Measurements from ENCODE around the gene TENM4. TPM values are rescaled to one million over a fixed set of nuclear protein-coding genes. Genes with fewer than 3 reads are reported as not detected.
A peak's percentile ranks its signal among the peaks of the same experiment; 100 is the strongest.

TENM4 gene
- total and polyA plus RNA-seq, 4 donors, result 24.8 to 70.5 (median 38.1) TPM

- H3K36me3 ChIP-seq (ENCODE audit: control insufficient read depth, insufficient read depth, low read length), result no peaks in the 10 kb centered on the region
- peaks cover 24% of the 10 kb centered on the region for H3K4me1 ChIP-seq (ENCODE audit: control insufficient read depth, insufficient read depth, low read length)
- H3K27me3 ChIP-seq (ENCODE audit: control insufficient read depth, insufficient read depth, low read length), result no peaks in the 10 kb centered on the region
- 54% methylated on average over 2 of the region's 3 CpGs for WGBS (ENCODE audit: insufficient coverage)
- no peak overlapping the region for H3K27ac ChIP-seq (ENCODE audit: low read depth, low read length)
- no peaks in the 10 kb centered on the region for H3K9me3 ChIP-seq (ENCODE audit: control insufficient read depth, insufficient read depth, low read length)
- H3K4me3 ChIP-seq (ENCODE audit: low read depth, low read length), result no peak overlapping the region
- DNase-seq (ENCODE audit: low read depth in 4 of 6, low spot score in 6 of 6), result peak in 2 of 6 donors; percentile 40 to 49
Measured at GRCh38 chr11:79383874-79384273, 57.0 kb downstream of the TENM4 start.

- WGBS (ENCODE audit: insufficient coverage), result 55% methylated on average over 4 of the region's 6 CpGs
- H3K4me1 ChIP-seq (ENCODE audit: control insufficient read depth, insufficient read depth, low read length), result peaks cover 24% of the 10 kb centered on the region
Measured at GRCh38 chr11:79382301-79383050, 58.4 kb downstream of the TENM4 start.

GRCh38 chr11:79381036-79381435 is 59.8 kb downstream of the TENM4 start:
- H3K4me3 ChIP-seq (ENCODE audit: low read depth, low read length), result no peak overlapping the region
- no peaks in the 10 kb centered on the region for H3K27me3 ChIP-seq (ENCODE audit: control insufficient read depth, insufficient read depth, low read length)
- no peak for DNase-seq (ENCODE audit: low read depth in 4 of 6, low spot score in 6 of 6)
- H3K9me3 ChIP-seq (ENCODE audit: control insufficient read depth, insufficient read depth, low read length), result peaks cover 5% of the 10 kb centered on the region
- peaks cover 27% of the 10 kb centered on the region for H3K4me1 ChIP-seq (ENCODE audit: control insufficient read depth, insufficient read depth, low read length)
- 61% methylated on average over 3 of the region's 3 CpGs for WGBS (ENCODE audit: insufficient coverage)
- H3K27ac ChIP-seq (ENCODE audit: low read depth, low read length), result no peak overlapping the region
- H3K36me3 ChIP-seq (ENCODE audit: control insufficient read depth, insufficient read depth, low read length), result no peaks in the 10 kb centered on the region

More at GRCh38 chr11:79382301-79383050, 58.4 kb downstream of the TENM4 start:
- H3K9me3 ChIP-seq (ENCODE audit: control insufficient read depth, insufficient read depth, low read length), result no peaks in the 10 kb centered on the region
- DNase-seq (ENCODE audit: low read depth in 4 of 6, low spot score in 6 of 6), result no peak
- H3K4me3 ChIP-seq (ENCODE audit: low read depth, low read length), result no peak overlapping the region
- H3K27ac ChIP-seq (ENCODE audit: low read depth, low read length), result no peak overlapping the region
- no peaks in the 10 kb centered on the region for H3K27me3 ChIP-seq (ENCODE audit: control insufficient read depth, insufficient read depth, low read length)
- H3K36me3 ChIP-seq (ENCODE audit: control insufficient read depth, insufficient read depth, low read length), result no peaks in the 10 kb centered on the region

- H3K27me3 ChIP-seq (ENCODE audit: control insufficient read depth, insufficient read depth, low read length), result no peaks in the 10 kb centered on the region
- H3K4me3 ChIP-seq (ENCODE audit: low read depth, low read length), result no peak overlapping the region
- H3K27ac ChIP-seq (ENCODE audit: low read depth, low read length), result no peak overlapping the region
- WGBS (ENCODE audit: insufficient coverage), result no CpG with 5 or more reads among the region's 2 CpGs
- peaks cover 5% of the 10 kb centered on the region for H3K9me3 ChIP-seq (ENCODE audit: control insufficient read depth, insufficient read depth, low read length)
- DNase-seq (ENCODE audit: low read depth in 4 of 6, low spot score in 6 of 6), result no peak
- H3K4me1 ChIP-seq (ENCODE audit: control insufficient read depth, insufficient read depth, low read length), result peaks cover 18% of the 10 kb centered on the region
- no peaks in the 10 kb centered on the region for H3K36me3 ChIP-seq (ENCODE audit: control insufficient read depth, insufficient read depth, low read length)
Measured at GRCh38 chr11:79377406-79377805, 63.4 kb downstream of the TENM4 start.

- H3K4me1 ChIP-seq (ENCODE audit: control insufficient read depth, insufficient read depth, low read length), result peaks cover 18% of the 10 kb centered on the region
- DNase-seq (ENCODE audit: low read depth in 4 of 6, low spot score in 6 of 6), result peak in 4 of 6 donors; percentile 18 to 54 (median 38)
- no peak overlapping the region for H3K27ac ChIP-seq (ENCODE audit: low read depth, low read length)
- no peak overlapping the region for H3K4me3 ChIP-seq (ENCODE audit: low read depth, low read length)
- no peaks in the 10 kb centered on the region for H3K36me3 ChIP-seq (ENCODE audit: control insufficient read depth, insufficient read depth, low read length)
- WGBS (ENCODE audit: insufficient coverage), result 67% methylated on average over 1 of the region's 3 CpGs
- H3K9me3 ChIP-seq (ENCODE audit: control insufficient read depth, insufficient read depth, low read length), result peaks cover 5% of the 10 kb centered on the region
- no peaks in the 10 kb centered on the region for H3K27me3 ChIP-seq (ENCODE audit: control insufficient read depth, insufficient read depth, low read length)
Measured at GRCh38 chr11:79375818-79376550, 64.8 kb downstream of the TENM4 start.

- Histone ChIP-seq H3K36me3 (ENCODE audit: control insufficient read depth, insufficient read depth, low read length) (no peaks in the 10 kb centered on the region), H3K27me3 (ENCODE audit: control insufficient read depth, insufficient read depth, low read length) (no peaks in the 10 kb centered on the region), H3K9me3 (ENCODE audit: control insufficient read depth, insufficient read depth, low read length) (peaks cover 5% of the 10 kb centered on the region), H3K27ac (ENCODE audit: low read depth, low read length) (no peak overlapping the region), H3K4me3 (ENCODE audit: low read depth, low read length) (no peak overlapping the region), H3K4me1 (ENCODE audit: control insufficient read depth, insufficient read depth, low read length) (peaks cover 20% of the 10 kb centered on the region)
- 29% methylated on average over 5 of the region's 7 CpGs for WGBS (ENCODE audit: insufficient coverage)
- peak in 4 of 6 donors; percentile 35 to 66 (median 48) for DNase-seq (ENCODE audit: low read depth in 4 of 6, low spot score in 6 of 6)
Measured at GRCh38 chr11:79374727-79375126, 66.1 kb downstream of the TENM4 start.

GRCh38 chr11:79371724-79372123 is 69.1 kb downstream of the TENM4 start:
- H3K27ac ChIP-seq (ENCODE audit: low read depth, low read length), result no peak overlapping the region
- peaks cover 15% of the 10 kb centered on the region for H3K4me1 ChIP-seq (ENCODE audit: control insufficient read depth, insufficient read depth, low read length)
- no peak overlapping the region for H3K4me3 ChIP-seq (ENCODE audit: low read depth, low read length)
- WGBS (ENCODE audit: insufficient coverage), result no CpG with 5 or more reads among the region's 2 CpGs
- DNase-seq (ENCODE audit: low read depth in 4 of 6, low spot score in 6 of 6), result no peak
- H3K27me3 ChIP-seq (ENCODE audit: control insufficient read depth, insufficient read depth, low read length), result no peaks in the 10 kb centered on the region
- H3K36me3 ChIP-seq (ENCODE audit: control insufficient read depth, insufficient read depth, low read length), result no peaks in the 10 kb centered on the region
- peaks cover under 1% of the 10 kb centered on the region for H3K9me3 ChIP-seq (ENCODE audit: control insufficient read depth, insufficient read depth, low read length)

GRCh38 chr11:79371152-79371551 is 69.7 kb downstream of the TENM4 start:
- no peaks in the 10 kb centered on the region for H3K36me3 ChIP-seq (ENCODE audit: control insufficient read depth, insufficient read depth, low read length)
- DNase-seq (ENCODE audit: low read depth in 4 of 6, low spot score in 6 of 6), result no peak
- H3K9me3 ChIP-seq (ENCODE audit: control insufficient read depth, insufficient read depth, low read length), result no peaks in the 10 kb centered on the region
- peaks cover 15% of the 10 kb centered on the region for H3K4me1 ChIP-seq (ENCODE audit: control insufficient read depth, insufficient read depth, low read length)
- H3K27me3 ChIP-seq (ENCODE audit: control insufficient read depth, insufficient read depth, low read length), result no peaks in the 10 kb centered on the region
- WGBS (ENCODE audit: insufficient coverage), result no CpG with 5 or more reads among the region's 1 CpG
- no peak overlapping the region for H3K4me3 ChIP-seq (ENCODE audit: low read depth, low read length)
- no peak overlapping the region for H3K27ac ChIP-seq (ENCODE audit: low read depth, low read length)

- Histone ChIP-seq H3K27ac (ENCODE audit: low read depth, low read length) (no peak overlapping the region), H3K9me3 (ENCODE audit: control insufficient read depth, insufficient read depth, low read length) (no peaks in the 10 kb centered on the region), H3K4me1 (ENCODE audit: control insufficient read depth, insufficient read depth, low read length) (peaks cover 11% of the 10 kb centered on the region), H3K27me3 (ENCODE audit: control insufficient read depth, insufficient read depth, low read length) (no peaks in the 10 kb centered on the region), H3K36me3 (ENCODE audit: control insufficient read depth, insufficient read depth, low read length) (no peaks in the 10 kb centered on the region), H3K4me3 (ENCODE audit: low read depth, low read length) (no peak overlapping the region)
- 61% methylated on average over 3 of the region's 5 CpGs for WGBS (ENCODE audit: insufficient coverage)
- peak in 1 of 6 donors; percentile 18 for DNase-seq (ENCODE audit: low read depth in 4 of 6, low spot score in 6 of 6)
Measured at GRCh38 chr11:79369055-79369454, 71.8 kb downstream of the TENM4 start.
